SKM-1 (cell line): Measurements from ENCODE around the gene SRPRA.
"Not testable (repeated sequence)": the region's sequence is repeated elsewhere in the genome, so short reads cannot be mapped to it uniquely, and the experiment has no call there.

ENCODE experiments used
- DNase-seq: peaks from one replicate; lab custom pipeline; 2025; ENCODE audit not compliant: unreplicated experiment; lab: John Stamatoyannopoulos, UW

Gene SRPRA

DNA sequence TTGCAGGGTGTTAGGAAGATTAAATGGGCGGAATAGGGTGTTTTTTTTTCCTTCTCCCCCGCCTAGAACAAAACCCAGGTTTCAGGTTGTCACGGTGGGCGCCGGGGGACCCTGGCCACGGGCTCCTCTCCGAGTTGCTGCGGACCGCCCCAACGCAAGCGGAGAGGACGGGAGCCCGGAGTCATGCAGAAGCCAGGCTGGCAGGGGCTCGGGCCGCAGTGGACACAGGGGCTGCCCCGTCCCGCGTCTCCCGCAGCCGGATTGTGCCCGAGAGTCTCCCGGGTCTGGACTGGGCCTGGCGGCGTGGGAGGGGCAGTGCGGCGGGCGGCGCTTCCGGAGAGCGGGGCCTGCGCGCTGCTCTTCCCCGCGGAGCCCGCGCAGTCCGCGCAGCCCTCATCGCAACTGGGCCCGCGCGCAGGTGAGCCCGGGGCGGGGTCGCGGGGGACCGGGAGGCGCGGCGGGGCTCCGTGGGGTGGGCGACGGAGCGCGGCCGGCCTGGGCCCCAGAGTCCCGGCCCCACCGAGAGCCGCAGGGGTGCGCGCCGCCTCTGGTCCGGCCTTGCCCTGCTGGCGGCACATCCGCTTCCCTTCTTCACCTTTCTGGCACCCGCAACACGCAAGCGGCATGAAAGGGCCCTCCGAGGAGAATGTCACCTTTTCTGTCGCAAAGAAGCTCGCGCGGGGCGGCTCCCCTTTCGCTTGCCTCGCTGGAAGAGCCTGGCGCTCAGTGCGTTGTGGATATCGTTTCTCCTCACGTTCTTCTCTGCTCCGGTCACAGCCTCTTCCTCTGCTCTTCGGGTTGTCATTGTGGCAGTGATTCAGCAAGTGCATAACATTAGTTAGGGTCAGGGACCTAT, 14.3 kb upstream of the SRPRA start, which contains the start of gene TIRAP:
TSS of gene TIRAP (plus strand) at position 358 of the 856 bp plus-strand sequence. CDS start 7,802 bp downstream, outside the sequence.
- DNase-seq, result peak; percentile 40

DNA sequence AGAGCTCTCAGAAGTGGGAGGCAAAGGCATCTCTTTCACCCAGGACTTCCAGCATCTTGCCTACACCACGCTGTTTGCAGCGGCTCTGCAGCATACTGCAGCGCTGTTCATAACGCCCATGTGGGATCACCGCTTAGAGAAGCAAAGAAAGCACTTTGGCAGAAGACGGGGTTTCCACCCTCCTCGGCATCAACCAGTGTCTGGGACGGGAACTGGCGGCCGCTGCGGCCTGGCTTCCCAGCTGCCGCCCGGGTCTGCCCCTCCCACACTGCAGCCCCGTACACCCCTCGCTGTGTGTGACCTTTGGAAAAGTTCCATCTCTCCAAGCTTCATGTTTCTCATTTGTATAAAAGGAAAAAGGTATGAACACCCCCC, 13.7 kb upstream of the SRPRA start:
- no peak for DNase-seq

DNA sequence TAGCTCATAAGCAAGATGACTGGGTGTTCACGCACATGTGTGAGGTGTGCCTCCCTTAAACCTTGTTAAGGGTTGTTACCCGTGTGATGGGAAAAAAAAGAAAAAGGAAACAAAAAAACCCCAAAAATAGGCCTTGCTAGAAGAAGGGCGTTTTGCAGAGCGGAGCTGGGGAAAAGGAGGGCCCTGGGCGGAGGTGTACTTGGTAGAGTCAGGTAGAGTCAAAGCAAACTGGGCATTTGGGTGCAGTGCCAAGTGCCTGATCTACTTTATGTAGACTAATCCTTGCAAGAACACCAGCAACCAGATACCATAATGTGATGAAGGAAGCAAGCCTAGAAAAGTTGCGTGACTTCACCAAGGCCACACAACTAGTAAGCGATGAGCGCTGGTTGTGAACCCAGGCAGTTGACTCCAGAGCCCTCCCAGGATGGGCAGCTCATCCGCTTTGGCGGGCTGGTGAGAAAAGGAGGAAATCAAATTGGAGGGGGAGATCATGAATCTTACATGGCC, 13.0 kb upstream of the SRPRA start:
- no peak for DNase-seq

DNA sequence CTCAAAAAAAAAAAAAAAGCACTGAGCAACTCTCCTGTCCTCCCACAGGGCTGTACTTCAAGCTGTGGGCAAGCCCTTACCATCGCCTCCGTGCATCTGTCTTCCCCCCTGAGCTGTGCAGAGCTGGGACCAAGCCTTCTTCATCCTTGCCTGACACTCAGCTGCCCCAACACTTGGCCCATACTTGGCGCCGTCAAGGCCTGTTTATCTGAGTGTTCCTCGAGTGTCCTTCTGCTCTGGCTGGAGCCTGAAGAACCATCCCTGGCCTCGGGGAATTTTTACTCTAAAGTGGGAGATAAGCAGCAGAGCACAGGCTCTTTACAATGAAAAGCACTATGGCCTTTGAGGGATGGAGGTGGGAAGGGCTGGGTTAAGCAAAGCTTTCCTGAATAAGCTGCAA, 12.6 kb upstream of the SRPRA start:
- DNase-seq, result no peak

DNA sequence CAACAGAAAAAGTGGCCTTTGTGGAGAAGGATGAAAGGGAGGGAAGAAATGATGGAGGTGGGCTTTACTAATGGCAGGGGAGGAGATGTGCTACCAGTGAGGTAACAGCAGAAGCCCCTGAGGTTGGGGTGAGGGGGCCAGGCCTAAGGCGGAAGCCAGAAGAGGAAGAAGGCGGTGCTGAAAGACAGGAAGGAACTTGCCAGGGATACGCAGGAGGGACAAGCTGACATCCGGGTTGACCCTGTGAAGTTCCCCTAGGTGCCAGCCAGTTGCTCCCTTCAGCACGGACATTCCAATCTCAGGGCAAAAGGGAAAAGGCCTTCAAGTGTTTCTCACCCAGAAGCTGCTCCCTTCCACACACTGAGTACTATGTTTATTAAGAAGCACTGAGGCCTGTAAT, 11.9 kb upstream of the SRPRA start:
- DNase-seq, result no peak

DNA sequence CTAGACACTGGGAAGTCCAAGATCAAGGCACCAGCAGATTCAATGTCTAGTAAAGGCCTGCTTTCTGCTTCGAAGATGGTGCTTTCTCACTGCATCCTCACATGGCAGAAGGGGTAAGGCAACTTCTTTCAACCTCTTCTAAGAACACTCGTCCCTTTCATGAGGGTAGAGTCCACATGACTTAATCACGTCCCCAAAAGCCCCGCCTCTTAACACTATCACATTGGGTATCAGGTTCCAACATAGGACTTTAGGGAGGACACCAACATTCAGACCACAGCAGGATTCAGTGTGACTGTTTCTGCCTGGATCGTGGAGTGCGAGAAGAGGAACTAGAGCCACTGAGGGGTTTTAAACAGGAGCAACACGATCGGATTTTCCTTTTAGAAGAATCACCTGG, 10.5 kb upstream of the SRPRA start:
- no peak for DNase-seq

DNA sequence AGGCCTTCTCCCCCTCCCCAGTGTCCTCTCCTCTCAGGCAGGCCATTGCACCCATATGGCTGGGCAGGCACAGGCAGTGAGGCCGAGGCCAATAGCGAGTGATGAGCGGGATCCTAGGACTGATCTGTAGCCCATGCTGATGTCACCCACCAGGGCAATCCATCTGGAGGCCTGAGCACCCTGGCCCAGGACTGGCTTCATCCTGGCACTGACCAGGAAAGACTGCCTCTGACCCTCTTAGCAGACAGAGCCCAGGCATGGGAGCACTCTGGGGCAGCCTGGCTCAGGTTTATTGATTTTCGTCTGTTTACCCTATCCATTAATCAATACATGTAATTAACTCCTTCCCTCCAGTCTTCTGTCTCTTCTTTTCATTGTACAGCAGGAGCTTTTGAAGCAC, 9.1 kb upstream of the SRPRA start:
- no peak for DNase-seq

DNA sequence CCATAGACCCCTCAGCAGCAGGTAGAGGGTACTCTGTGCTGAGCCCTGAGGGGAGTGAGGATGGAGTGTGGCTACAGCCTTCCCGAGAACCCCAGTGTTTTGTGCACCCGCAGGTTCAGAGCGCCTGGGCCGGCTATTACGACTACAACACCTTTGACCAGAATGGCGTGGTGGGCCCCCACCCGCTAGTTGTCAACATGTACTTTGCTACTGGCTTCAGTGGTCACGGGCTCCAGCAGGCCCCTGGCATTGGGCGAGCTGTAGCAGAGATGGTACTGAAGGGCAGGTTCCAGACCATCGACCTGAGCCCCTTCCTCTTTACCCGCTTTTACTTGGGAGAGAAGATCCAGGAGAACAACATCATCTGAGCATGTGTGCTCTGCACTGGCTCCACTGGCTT, 8.6 kb upstream of the SRPRA start:
- no peak for DNase-seq

DNA sequence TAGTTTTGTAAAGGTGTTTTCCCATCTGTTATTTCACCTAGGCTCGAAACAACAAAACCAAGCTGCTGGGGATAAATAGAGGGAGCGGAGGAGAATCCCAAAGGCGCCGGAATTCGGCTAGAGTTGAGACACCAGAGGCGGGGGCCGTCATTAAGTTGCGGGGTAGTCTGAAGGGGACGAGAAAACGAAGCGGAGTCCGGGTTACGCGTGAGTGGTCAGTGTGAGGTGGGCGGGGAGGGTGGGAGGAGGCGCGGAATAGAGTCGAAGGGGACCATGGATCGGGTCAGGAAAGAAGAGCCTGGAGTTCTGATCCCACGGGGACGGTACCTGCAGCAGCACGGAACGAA, 361 bp downstream of the SRPRA start:
- DNase-seq, result no peak

DNA sequence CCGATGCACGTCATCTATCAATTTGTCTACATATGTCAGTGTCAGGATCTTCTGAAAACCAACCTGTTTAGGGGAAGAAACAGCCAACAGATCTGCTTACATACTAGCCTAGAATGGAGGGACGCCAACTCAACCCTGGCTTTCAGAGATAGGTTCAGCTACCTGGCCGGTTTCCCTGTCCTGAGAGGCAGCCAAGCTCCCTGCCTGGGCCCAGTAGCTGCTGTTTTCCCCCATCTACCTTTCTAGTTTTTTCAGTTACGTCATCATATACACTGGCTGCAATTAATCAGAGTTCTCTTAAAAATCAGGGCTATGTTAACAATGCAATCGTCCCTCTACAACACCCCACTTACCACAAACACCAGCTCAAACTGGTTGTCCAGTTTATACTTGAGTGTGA, 1.0 kb downstream of the SRPRA start:
- DNase-seq, result no peak

DNA sequence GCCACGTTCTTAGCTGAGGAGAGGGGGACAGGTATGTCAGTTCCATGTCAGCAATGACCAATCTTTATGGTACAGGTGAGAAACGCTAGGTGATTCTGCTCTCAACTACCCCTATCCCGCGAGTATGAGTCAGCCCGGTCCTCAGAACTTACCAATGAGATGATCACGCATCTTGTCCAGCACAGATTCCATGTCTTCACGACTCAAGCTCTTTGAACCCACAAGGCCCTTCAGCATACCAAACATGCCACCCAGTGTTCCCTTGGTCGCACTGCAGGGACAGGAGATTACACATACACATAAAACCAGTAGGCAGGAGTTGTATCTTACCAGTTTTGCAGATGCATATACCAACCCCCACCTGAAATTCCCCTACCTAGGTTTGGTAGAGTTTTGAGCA, 2.9 kb downstream of the SRPRA start:
- no peak for DNase-seq

DNA sequence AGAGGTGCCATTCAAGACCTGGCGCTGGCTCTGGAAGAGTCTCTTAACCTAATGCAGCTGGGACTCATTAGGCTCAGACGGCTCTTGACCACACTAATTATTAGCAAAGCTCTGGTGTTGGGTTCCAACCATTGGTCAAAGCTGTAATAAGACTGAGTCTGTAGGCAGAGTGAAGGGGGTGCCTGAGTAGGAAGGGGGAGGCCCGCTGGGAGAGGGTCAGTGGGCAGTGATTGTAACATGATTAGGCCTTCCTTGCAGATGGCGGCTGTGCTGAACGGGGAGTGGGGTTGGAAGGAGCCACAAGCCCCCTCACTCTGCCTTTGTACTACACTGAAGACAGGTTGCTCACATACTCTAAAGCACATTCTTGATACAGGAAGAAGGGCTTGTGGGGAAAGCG, 5.2 kb downstream of the SRPRA start:
- no peak for DNase-seq

DNA sequence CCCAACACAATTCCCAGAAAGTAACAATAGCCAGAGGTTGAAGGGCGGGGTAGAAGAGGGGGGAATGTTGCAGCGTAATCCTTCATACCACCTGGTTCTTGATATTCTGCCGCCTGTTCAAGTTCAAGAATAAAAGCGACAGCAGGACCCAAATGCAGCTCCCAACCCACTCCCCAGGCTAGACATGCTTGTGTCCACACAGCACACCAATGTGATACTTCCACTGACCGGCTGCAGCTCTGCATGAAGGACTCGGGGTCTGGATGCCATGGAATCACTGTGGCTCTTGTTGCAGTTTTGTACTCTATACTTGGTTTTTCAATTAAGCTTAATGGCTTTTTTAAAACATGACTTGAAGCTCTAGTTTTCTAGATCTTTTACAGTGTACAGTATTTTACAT, 6.5 kb downstream of the SRPRA start:
- no peak for DNase-seq

DNA sequence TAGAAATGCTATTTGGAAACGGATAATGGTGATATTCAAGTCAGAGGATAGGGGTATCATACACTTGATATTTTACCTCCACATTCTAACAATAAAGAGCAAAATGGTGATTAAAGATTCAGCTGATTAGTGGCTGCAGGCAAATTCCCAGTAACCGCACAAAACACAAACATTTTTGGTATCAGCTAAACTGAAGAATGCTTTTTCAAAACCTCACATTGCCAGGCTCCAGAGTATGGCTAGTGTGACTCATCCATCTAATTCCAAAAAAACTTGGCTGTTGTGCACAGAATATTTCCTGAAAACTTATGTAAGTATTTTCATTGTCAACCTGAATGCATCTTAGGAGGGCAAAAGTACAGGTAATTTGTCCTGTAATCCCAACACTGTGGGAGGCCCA, 10.9 kb downstream of the SRPRA start:
- no peak for DNase-seq

DNA sequence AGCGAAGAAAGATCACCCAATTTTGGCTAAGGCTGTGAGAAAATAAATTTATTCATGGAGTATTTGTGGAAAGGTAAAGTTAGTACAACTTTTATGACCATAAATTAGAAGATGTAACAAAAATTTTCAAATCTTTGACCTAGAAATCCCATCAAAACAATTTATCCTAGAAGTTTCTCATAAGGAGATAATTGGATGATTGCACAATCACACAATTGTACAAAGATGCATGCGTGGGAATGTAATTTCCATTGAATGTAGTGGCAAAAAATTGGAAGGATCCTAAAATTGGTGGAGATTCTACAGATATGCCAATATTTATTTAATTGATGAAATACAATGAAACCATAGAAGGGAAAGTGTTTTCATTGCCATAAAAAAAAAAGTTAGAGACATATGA, 11.6 kb downstream of the SRPRA start:
- no peak for DNase-seq

DNA sequence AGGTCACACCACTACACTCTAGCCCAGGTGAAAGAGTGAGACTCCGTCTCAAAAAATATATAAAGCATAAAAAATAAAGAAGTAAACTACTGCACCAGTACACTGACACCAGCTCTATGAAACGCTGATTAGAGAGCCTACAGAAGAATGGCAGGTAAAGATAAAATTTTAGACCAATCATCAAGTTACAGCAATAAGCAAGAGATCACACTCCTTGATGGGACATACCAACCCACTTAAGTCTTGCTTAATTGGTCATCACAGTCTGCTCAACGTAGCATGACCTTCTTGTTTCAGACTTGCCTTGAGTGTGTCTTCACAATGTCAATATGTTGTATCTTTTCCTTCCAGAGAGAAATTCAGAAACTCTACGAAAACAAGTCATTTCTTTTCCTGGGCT, 12.5 kb downstream of the SRPRA start:
- no peak for DNase-seq

DNA sequence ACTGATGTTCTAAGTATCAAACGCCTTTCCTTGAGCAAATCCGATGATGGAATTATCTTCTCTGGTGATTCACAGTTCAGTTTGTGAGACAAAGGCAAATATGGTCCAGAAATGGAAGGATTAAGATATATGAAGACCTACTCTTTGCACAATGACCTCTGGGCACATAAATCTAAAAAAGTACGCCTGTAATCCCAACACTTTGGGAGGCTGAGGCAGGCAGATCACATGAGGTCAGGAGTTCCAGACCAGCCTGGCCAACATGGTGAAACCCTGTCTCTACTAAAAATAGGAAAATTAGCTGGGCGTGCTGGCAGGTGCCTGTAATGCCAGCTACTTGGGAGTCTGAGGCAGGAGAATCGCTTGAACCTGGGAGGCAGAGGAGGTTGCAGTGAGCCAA, 13.2 kb downstream of the SRPRA start:
- DNase-seq, result not testable (repeated sequence)

DNA sequence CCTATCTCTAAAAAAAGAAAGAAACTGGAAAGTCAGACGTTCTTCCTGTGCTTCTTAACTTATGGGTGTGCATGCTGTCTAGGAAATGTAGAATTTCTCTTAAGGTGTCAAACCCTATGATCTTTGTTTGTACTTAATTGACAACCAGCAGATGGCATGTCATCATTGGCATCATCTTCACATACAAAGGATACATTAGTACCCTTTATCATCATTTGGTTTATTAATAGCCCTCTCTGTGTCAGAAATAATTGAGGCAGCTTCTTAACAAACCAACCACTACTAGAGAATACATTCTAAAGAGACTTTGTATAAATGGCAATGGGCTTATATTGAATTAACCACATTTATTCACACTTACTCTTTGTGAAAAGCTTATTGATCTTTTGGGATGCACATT, 13.9 kb downstream of the SRPRA start:
- no peak for DNase-seq

DNA sequence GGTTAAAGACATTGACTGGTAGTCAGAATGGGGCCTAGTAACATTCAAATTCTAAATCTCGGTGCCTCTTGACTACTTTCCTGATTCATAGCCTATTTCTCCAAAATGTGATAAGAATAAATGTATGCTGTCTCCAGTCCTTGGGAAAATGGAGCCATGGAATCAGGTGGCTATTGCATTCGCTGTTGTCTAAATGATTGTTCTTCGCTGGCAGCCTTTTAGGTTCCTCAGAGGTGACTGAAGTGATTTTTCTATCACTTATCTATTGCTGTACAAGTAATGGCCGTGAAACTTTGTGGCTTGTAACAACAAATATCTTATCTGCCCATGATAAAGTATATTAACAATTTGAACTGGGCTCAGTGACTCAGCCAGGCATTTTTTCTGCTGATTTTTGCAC, 15.4 kb downstream of the SRPRA start:
- DNase-seq, result no peak

DNA sequence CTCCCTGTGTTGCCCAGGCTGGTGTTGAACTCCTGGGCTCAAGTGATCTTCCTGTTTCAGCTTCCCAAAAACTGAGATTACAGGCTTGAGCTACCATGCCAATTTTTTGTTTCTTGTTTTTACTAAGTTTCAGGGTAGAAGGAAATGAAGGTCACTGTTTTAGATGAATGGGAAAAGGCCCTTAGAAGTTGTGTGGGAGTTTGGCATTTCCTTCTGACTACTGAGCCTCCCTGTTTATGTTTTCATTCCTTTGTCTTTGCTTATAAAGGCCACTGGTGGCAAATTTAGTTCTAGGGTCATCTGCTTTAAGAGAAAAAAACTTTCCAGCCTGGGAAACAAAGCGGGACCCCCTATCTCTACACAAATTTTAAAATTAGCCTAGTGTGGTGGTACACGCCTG, 22.1 kb downstream of the SRPRA start:
- no peak for DNase-seq

DNA sequence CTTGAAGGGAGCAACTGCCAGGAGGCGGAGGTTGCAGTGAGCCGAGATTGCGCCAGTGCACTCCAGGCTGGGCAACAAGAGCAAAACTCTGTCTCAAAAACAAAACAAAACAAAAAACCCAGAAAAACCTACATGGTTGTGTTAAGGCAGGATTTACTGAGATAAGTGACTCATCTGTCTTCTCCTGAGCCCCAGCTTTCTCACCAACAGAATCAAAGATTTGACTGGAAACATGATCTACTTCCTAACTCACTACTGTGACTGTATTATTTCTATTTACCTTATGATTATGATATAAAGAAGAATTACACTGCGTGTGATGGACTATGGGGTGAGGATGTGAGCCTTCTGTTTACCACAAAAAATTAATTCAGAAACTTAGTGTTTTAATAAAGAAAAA, 35.3 kb downstream of the SRPRA start:
- no peak for DNase-seq

DNA sequence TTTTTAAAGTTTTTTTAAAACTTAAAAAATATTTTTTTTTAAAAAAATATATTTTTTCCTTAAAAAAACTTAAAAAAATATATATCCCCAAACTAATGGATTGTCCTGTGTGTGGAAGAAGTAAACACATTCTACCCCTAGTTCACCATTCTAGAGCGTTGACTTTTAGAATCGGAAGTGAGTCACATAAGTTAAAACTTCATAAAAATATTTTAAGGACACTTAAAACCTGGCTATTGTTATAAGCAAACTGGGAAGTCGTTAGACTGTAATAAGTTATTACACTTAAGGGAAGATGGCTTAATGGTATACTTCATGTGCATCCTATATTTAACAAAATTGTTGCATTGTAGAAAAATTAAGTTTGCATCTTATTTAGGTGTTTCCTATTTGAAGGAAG, 36.0 kb downstream of the SRPRA start:
- no peak for DNase-seq
